Kidney epithelial cell (primary cell): ENCODE results near the gene RNF150. TPM values are rescaled to one million over a fixed set of nuclear protein-coding genes. Genes with fewer than 3 reads are reported as not detected.

Experiments
- DNase-seq: peaks from one replicate; pipeline ENCODE4 v3.0.0-alpha.2; 2010; ENCODE audit warnings: low read depth
- H3K27me3 ChIP-seq: 2 replicates; pipeline ENCODE4 v1.6.0; 2011; ENCODE audit warnings: low read length; ENCODE audit not compliant: control insufficient read depth, insufficient read depth
- H3K36me3 ChIP-seq: 2 replicates; pipeline ENCODE4 v1.5.1; 2011; ENCODE audit warnings: low read length; ENCODE audit not compliant: control insufficient read depth, insufficient read depth
- H3K4me3 ChIP-seq: 2 replicates; pipeline ENCODE4 v1.5.1; 2011; ENCODE audit warnings: low read depth, mild to moderate bottlenecking, control low read depth, low read length
- total RNA-seq: library from RNA; depleted of rRNA; stranded (reverse); fragments of >200 nt; gene quantifications from 2 replicates; pipeline ENCODE4 v1.2.3, GENCODE V29; 2015
- TF ChIP-seq, protein P1 (sequence below): IDR thresholded peaks from 2 replicates; pipeline ENCODE4 v1.5.1; 2011; ENCODE audit warnings: mild to moderate bottlenecking, moderate library complexity, low read length, control low read depth, inconsistent platforms; ENCODE audit not compliant: insufficient read depth, poor library complexity, severe bottlenecking

RNF150 gene
- total RNA-seq, 1 donor from 2014 or later, result 5.4 TPM

DNA sequence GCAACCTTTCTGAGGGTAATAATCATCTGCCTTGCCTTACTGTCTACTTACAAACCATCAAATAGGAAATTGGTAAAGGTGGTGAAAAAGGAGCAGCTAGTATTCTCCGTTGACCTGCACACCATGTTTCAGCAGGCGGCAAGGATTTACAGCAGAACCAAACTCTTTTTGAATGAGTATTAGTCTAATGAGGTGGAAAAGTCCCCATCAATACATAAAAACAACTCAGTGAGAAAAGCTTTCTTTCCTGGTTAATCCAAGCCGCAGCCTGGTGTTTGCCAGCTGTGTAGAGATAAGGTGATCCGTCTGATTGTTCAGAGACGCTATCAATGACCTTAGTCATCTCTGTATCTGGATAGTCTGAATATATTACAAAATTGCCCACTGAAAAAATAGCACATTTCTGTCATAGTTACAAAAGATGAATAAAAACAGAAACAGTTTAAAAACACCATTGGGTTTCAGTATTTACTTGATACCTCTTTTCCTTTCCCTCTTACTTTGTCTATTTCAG lies 266.7 kb downstream of the RNF150 start:
- Histone ChIP-seq H3K36me3 (no peaks in the 10 kb centered on the region), H3K4me3 (no peak overlapping the region), H3K27me3 (no peaks in the 10 kb centered on the region)
- TF ChIP-seq, protein P1, sequence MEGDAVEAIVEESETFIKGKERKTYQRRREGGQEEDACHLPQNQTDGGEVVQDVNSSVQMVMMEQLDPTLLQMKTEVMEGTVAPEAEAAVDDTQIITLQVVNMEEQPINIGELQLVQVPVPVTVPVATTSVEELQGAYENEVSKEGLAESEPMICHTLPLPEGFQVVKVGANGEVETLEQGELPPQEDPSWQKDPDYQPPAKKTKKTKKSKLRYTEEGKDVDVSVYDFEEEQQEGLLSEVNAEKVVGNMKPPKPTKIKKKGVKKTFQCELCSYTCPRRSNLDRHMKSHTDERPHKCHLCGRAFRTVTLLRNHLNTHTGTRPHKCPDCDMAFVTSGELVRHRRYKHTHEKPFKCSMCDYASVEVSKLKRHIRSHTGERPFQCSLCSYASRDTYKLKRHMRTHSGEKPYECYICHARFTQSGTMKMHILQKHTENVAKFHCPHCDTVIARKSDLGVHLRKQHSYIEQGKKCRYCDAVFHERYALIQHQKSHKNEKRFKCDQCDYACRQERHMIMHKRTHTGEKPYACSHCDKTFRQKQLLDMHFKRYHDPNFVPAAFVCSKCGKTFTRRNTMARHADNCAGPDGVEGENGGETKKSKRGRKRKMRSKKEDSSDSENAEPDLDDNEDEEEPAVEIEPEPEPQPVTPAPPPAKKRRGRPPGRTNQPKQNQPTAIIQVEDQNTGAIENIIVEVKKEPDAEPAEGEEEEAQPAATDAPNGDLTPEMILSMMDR, result no peak
- DNase-seq, result no peak

DNA sequence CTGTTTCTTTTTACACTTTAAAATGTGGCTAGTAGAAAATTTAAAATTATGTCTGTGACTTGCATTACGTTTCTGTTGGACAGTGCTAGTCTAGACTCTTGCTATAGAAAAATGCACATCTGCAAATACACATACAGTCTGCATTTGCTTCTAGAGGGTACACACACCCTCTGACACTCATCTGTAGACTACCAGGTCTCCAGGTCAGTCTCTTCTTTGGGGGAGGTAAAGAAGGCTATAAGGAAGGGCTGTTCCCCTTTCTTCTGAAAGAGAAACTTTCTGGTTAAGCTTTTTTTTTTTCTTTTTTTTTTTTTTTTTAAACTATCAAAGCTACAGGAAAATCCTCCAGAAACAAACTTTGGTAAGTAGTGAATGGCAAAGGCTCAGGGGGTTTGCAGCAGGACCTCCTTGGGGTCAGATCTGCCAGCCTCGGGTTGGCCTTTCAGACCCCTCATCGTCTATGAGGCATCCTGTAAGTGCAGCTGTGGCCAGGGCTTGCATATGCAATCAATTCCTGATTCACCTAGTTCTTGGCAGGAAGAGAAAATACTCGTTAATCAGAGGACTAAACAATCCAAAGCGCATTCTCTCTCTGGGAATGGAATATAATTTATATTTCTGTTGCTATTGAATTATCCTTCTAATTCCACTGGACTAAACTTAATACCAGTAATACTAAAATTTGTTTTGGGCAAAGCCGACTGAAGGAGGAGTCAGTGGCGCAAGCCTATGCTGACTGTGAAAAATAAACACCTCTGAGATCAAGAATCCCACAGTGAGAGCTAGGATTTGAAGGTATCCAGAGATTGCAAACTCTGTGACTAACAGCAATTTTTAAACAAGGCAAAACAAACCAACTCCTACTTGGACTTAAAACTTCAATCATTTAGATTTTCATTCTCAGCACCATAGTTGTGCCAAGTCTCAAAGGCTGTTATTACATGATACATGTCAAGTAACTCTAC lies 267.7 kb downstream of the RNF150 start:
- Histone ChIP-seq H3K4me3 (no peak overlapping the region), H3K27me3 (no peaks in the 10 kb centered on the region), H3K36me3 (no peaks in the 10 kb centered on the region)
- TF ChIP-seq, protein P1, result no peak
- DNase-seq, result no peak

DNA sequence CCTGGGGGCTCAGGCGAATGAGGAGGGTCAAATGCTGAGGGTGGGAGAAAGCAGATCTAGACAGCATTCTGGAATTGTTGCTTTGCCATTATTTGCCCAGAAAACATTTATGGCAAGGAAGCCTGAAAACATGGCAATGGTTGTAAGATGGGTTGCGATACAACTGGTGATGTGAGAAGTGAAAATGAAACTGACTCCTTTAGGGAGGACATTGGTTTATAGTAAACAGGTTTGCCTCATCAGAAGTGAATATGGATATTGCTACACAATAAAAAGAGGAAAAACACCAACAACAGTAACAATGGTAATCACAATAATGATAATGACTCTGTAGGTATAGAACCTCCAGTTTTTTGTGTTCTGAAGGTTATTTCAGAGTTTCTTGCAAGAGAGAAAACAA lies 270.1 kb downstream of the RNF150 start:
- Histone ChIP-seq H3K36me3 (no peaks in the 10 kb centered on the region), H3K4me3 (no peak overlapping the region), H3K27me3 (no peaks in the 10 kb centered on the region)
- TF ChIP-seq, protein P1, result no peak
- no peak for DNase-seq

DNA sequence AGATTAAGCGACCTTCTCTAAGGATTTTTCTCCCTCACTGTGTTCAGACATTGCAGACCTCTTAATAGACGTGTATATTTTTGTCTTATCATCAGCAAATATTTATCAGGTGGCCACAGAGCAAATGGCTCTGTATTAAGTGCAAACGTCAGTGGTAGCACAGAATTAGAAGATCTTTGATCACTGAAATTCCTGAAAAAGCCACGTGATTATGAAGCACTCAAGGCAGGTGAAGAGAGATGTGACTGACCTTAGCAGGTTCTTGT lies 271.2 kb downstream of the RNF150 start:
- H3K27me3 ChIP-seq, result no peaks in the 10 kb centered on the region
- no peaks in the 10 kb centered on the region for H3K36me3 ChIP-seq
- DNase-seq, result no peak
- TF ChIP-seq, protein P1, result no peak
- no peak overlapping the region for H3K4me3 ChIP-seq

DNA sequence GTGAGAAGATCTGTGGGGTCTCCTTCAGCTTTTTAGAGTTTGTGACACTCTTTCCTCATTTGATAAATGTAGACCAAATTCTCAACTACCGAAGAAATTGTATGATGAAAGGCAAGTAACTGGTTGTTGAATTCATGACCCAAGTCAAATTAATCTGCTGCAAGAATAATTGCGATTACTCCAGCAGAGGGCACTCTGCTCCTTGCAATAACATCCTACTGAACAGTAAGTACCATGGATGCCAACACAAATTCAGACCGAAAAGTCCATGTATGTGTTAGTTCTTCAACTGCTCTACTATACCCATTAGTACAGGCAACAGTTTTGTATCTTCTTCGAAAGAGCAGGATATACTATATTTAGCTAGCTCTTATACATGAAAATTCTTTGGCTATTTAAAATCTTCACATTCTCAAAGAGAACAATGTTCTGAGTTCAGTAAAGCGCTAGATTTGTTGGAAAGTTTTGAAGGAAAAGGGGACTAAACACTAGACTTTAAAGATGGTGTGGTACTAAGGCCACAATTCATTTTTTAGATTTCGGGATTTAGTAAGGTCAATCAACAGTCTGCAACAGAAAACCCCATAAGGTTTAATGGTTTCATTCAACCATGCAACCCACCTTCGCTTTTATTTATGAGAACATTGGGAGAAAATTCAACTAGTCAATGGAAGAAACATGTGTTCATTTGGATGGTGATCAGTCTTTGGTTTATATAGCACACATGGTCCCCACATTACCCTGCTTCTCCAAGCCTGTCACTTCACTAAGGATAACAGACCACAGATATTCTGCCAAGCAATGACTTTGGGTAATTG lies 271.7 kb downstream of the RNF150 start:
- Histone ChIP-seq H3K27me3 (no peaks in the 10 kb centered on the region), H3K36me3 (no peaks in the 10 kb centered on the region), H3K4me3 (no peak overlapping the region)
- TF ChIP-seq, protein P1, result peak; percentile 70
- DNase-seq, result peak; percentile 56
